GM12864 (cell line): ENCODE data around the gene WIPI1.
"Not testable (repeated sequence)": the region's sequence is repeated elsewhere in the genome, so short reads cannot be mapped to it uniquely, and the experiment has no call there.

Experiments used
- DNase-seq: peaks from one replicate; pipeline ENCODE4 v3.0.0-alpha.2; 2011; ENCODE audit warnings: low read depth
- H3K4me3 ChIP-seq: 2 replicates; pipeline ENCODE4 v1.5.1; 2011; ENCODE audit warnings: mild to moderate bottlenecking, low read depth, low read length, control low read depth
- TF ChIP-seq, protein P1 (sequence below): IDR thresholded peaks from 2 replicates; pipeline ENCODE4 v1.5.1; 2011; ENCODE audit warnings: low read depth, mild to moderate bottlenecking, moderate library complexity, low read length, control low read depth, inconsistent platforms; ENCODE audit errors: missing control alignments

The WIPI1 gene

GRCh38 chr17:68403837-68404236 lies 53.5 kb downstream of the WIPI1 start:
- H3K4me3 ChIP-seq, DNase-seq: not testable (repeated sequence)

DNA sequence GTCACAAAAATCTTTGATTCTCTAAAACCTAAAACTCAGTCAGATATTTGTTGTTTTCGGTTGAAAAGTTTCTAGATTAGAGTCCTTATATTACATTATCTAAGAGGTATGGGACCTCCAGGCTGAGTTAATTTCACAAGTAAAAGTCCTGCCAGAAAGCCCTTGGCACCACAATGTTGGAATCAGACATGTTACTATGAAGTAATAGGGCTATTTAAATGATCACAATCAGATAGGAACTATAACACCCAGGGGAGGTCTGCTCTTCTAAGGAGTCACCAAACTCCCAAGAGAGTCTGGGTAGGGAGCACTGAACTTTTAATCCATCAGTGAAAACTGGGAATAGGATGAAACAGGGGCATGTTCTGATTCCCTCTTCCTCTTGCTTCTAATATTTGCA lies 54.2 kb downstream of the WIPI1 start:
- no peak overlapping the region for H3K4me3 ChIP-seq
- DNase-seq, result no peak
- TF ChIP-seq, protein P1, sequence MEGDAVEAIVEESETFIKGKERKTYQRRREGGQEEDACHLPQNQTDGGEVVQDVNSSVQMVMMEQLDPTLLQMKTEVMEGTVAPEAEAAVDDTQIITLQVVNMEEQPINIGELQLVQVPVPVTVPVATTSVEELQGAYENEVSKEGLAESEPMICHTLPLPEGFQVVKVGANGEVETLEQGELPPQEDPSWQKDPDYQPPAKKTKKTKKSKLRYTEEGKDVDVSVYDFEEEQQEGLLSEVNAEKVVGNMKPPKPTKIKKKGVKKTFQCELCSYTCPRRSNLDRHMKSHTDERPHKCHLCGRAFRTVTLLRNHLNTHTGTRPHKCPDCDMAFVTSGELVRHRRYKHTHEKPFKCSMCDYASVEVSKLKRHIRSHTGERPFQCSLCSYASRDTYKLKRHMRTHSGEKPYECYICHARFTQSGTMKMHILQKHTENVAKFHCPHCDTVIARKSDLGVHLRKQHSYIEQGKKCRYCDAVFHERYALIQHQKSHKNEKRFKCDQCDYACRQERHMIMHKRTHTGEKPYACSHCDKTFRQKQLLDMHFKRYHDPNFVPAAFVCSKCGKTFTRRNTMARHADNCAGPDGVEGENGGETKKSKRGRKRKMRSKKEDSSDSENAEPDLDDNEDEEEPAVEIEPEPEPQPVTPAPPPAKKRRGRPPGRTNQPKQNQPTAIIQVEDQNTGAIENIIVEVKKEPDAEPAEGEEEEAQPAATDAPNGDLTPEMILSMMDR, result no peak

DNA sequence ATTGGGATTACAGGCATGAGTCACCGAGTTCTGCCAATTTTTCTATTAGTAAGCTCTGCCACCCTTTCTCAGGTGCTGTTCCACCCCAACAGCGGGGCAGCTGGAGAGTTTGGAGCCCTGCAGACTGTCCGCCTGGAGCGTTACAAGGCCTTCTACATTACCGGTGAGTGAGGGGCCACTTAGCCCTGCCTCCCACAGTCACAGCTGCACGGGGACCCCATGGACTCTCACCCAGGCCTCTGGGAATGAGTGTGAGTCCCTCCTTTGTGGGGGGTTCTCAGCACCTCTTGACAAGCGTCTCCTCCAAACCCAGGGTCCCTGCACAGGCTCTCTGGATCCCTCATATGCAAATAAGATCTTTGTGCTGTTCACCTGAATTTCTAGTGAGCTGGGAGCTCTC lies 56.0 kb downstream of the WIPI1 start:
- no peak for DNase-seq
- H3K4me3 ChIP-seq, result no peak overlapping the region
- TF ChIP-seq, protein P1, result no peak

DNA sequence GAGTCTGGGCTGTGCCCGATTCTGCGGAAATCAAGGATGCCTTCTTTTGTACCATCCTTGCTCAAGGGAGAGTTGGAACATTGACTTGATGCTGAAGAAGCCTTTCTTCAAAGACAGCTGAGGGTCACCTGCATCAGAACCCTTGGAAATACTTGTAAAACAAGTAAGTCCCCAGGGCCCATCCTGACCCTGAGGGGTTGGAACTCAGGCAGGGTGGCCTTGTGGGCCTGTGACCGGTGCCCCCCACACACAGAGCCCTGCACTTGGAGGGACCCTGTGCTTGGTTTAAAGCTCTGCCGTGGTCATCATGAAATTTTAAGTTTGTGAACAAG lies 56.9 kb downstream of the WIPI1 start:
- TF ChIP-seq, protein P1, result no peak
- no peak overlapping the region for H3K4me3 ChIP-seq
- no peak for DNase-seq

DNA sequence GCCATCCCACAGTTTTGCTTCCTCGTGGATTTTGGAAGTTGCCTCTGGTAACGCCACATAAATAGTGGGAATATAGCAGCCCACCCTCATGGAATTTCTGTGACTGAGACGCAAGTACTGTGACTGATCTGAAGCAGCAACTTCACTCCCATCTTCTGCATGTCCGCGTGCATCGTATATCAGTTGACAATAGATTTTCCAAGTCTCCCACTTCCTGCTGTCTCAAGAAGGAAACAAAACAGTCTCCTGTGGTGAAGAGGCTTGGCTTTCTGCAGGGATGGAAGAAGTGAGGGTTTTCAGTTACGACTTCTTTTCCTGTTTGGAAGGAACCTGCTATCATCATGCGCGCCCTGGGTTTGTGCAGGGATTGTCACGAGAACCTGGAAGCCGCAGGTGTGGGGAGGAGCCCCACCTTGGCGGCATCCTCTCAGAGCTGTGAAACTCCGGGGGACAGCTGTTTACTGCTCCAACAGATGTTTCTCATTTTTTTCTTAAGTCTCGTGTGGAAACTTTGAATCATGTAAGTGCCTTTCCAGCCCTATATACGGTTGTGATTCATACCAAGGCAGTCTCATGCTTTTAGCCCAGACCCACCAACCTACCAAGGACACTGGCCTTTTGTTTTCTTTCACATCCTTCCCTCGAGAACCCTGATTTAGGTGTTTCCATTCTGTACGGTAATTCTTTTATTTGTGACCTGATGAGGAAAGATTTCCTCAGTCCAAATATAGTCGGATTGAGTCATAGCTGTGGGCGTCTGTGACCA lies 57.5 kb downstream of the WIPI1 start:
- TF ChIP-seq, protein P1, result no peak
- no peak for DNase-seq
- H3K4me3 ChIP-seq, result no peak overlapping the region

DNA sequence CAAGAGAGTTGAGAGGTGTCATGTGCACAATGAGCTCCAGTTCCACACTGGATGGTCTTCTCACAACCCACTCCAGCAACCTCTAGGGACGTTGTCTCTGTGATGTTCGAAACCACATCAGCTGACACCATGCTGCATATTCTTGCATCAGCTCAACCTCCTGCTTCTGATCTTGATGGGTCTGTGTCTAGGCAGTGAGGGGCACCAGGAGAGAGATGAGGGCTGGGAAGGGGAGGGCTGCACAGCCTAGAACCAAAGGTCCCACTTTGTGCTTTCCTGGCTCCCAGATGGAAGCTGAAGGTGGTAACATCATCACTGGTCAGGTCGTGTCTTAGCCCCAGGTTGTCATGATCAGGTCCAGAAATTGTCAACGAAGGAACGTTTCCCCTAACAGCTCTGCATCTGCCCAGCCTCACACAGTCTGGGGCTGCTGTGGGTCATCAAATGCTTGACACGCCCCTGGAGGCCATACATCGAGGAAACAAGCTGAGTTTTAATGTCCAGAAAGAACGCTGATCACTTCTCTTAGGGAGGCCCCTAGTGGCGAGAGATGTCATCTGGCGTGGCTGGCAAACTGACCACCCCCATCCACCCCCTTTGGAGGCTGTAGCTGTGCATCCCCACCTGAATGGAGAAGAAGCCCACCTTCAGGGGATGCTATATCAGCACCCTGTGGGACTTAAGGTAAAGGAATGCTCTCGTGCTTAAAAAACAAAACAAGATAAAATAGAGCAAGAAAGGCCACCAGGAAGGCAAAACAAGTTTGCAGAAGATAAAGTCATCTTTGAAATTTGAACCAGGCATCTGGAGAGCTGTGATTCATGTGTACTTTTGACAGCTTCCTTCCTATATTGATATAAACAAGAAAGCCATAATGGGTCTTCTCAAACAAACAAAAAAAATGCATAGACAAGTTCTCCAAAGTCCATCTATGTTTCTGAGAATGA lies 58.3 kb downstream of the WIPI1 start:
- TF ChIP-seq, protein P1, result peak; percentile 81
- no peak overlapping the region for H3K4me3 ChIP-seq
- no peak for DNase-seq

DNA sequence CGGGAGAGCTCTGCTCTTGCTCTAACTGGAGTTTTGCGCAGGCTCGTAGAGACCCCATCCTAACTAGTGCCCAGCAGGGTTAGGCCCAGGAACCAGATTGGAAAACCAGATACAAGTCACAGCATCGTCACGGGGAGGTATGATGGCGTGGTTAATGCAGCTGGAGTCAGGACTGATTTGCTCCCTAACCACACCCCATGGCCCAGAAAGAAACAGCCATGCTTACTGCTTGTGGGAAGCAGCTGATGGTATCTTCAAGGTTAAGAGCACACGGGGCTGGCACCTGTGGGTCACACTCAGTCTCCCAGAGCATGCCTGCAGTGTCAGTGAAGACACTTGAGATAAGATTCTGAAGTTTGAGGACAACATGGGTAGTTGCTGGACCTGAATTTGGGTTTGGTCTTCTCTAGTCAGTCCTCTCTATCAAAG lies 60.2 kb downstream of the WIPI1 start:
- H3K4me3 ChIP-seq, result no peak overlapping the region
- no peak for DNase-seq
- TF ChIP-seq, protein P1, result no peak
